ENCODE results near the gene APPBP2.
"Not testable (repeated sequence)": the region's sequence is repeated elsewhere in the genome, so short reads cannot be mapped to it uniquely, and the experiment has no call there.

APPBP2 gene

GRCh38 chr17:60519795-60520194 lies 6.2 kb downstream of the APPBP2 start:
- no peak for TF ChIP-seq CTCF (IDR thresholded peaks at IDR 0.05; ENCODE audit: insufficient read depth, low read length, missing control alignments)
- no peak for DNase-seq (ENCODE audit: low read depth, low spot score)
- ChIA-PET POLR2A (no interaction called here), CTCF (interaction anchor here (1.4 kb wide), 1 partner anchor 120 kb away, joined by 5 read pairs; no protein-coding TSS in a partner anchor)
- no peak overlapping the region for H3K4me3 ChIP-seq (ENCODE audit: low read depth, low read length)

GRCh38 chr17:60515683-60516082 lies 10.4 kb downstream of the APPBP2 start:
- DNase-seq (ENCODE audit: low read depth, low spot score); POLR2A ChIA-PET; H3K4me3 ChIP-seq (ENCODE audit: low read depth, low read length); CTCF ChIA-PET: not testable (repeated sequence)

- H3K4me3 ChIP-seq (ENCODE audit: low read depth, low read length); DNase-seq (ENCODE audit: low read depth, low spot score); CTCF ChIA-PET; POLR2A ChIA-PET: not testable (repeated sequence)
These were observed 10.8 kb downstream of the APPBP2 start for GRCh38 chr17:60515199-60515598.

- DNase-seq (ENCODE audit: low read depth, low spot score) = no peak
- ChIA-PET CTCF (no interaction called here), POLR2A (no interaction called here)
- no peak overlapping the region for H3K4me3 ChIP-seq (ENCODE audit: low read depth, low read length)
- no peak for TF ChIP-seq CTCF (IDR thresholded peaks at IDR 0.05; ENCODE audit: insufficient read depth, low read length, missing control alignments)
These were observed 11.5 kb downstream of the APPBP2 start for GRCh38 chr17:60514500-60514899.

GRCh38 chr17:60514053-60514452 lies 12.0 kb downstream of the APPBP2 start:
- H3K4me3 ChIP-seq (ENCODE audit: low read depth, low read length) = no peak overlapping the region
- TF ChIP-seq CTCF (IDR thresholded peaks at IDR 0.05; ENCODE audit: insufficient read depth, low read length, missing control alignments) = no peak
- POLR2A ChIA-PET = no interaction called here
- DNase-seq (ENCODE audit: low read depth, low spot score) = no peak
- CTCF ChIA-PET = interaction anchor here (0.6 kb wide), 1 partner anchor 56 kb away, joined by 4 read pairs; no protein-coding TSS in a partner anchor

- CTCF ChIA-PET = interaction anchor here (0.7 kb wide), 1 partner anchor 10 kb away, joined by 3 read pairs; no protein-coding TSS in a partner anchor
- POLR2A ChIA-PET = no interaction called here
These were observed 13.0 kb downstream of the APPBP2 start for GRCh38 chr17:60513014-60513413.

GRCh38 chr17:60510723-60511122 lies 15.3 kb downstream of the APPBP2 start:
- H3K4me3 ChIP-seq (ENCODE audit: low read depth, low read length) = no peak overlapping the region
- no peak for TF ChIP-seq CTCF (IDR thresholded peaks at IDR 0.05; ENCODE audit: insufficient read depth, low read length, missing control alignments)
- DNase-seq (ENCODE audit: low read depth, low spot score) = no peak
- CTCF ChIA-PET = no interaction called here
- POLR2A ChIA-PET = no interaction called here

More at GRCh38 chr17:60513014-60513413, 13.0 kb downstream of the APPBP2 start:
- H3K4me3 ChIP-seq (ENCODE audit: low read depth, low read length) = no peak overlapping the region
- no peak for TF ChIP-seq CTCF (IDR thresholded peaks at IDR 0.05; ENCODE audit: insufficient read depth, low read length, missing control alignments)
- no peak for DNase-seq (ENCODE audit: low read depth, low spot score)
